ENCODE measurements around the gene CDS2.
"Not testable (repeated sequence)": the region's sequence is repeated elsewhere in the genome, so short reads cannot be mapped to it uniquely, and the experiment has no call there.

The CDS2 gene

GRCh38 chr20:5126512-5127203 lies at the start of gene CDS2:
CDS2 (plus strand) TSS chr20:5127008; CDS start chr20:5127093, 85 bp downstream.
- DNase-seq: peak; percentile 99 to 100 (median 100)

- DNase-seq: peak in 1 of 3 donors; percentile 33
Measured at GRCh38 chr20:5077761-5078387, 48.9 kb upstream of the CDS2 start.

- DNase-seq: peak; percentile 93 to 99 (median 98)
Measured at GRCh38 chr20:5078399-5078958, 48.3 kb upstream of the CDS2 start.

- DNase-seq: peak; percentile 87 to 98 (median 95)
Measured at GRCh38 chr20:5080384-5080877, 46.4 kb upstream of the CDS2 start.

- DNase-seq: peak; percentile 67 to 71 (median 67)
Measured at GRCh38 chr20:5085380-5085779, 41.4 kb upstream of the CDS2 start.

GRCh38 chr20:5088688-5089087 lies 38.1 kb upstream of the CDS2 start:
- no peak for DNase-seq

- DNase-seq: peak; percentile 72 to 91 (median 88)
Measured at GRCh38 chr20:5090191-5090590, 36.6 kb upstream of the CDS2 start.

- DNase-seq: no peak
Measured at GRCh38 chr20:5091902-5092301, 34.9 kb upstream of the CDS2 start.

GRCh38 chr20:5092765-5093339 lies 34.0 kb upstream of the CDS2 start:
- no peak for DNase-seq

GRCh38 chr20:5095454-5095853 lies 31.4 kb upstream of the CDS2 start:
- DNase-seq: no peak

GRCh38 chr20:5095931-5096330 lies 30.9 kb upstream of the CDS2 start:
- DNase-seq: no peak

- no peak for DNase-seq
Measured at GRCh38 chr20:5096463-5096862, 30.3 kb upstream of the CDS2 start.

GRCh38 chr20:5099009-5099408 lies 27.8 kb upstream of the CDS2 start:
- DNase-seq: not testable (repeated sequence)

GRCh38 chr20:5099909-5100308 lies 26.9 kb upstream of the CDS2 start:
- DNase-seq: not testable (repeated sequence)

- DNase-seq: peak; percentile 80 to 88 (median 85)
Measured at GRCh38 chr20:5100684-5101347, 26.0 kb upstream of the CDS2 start.

GRCh38 chr20:5104479-5104878 lies 22.3 kb upstream of the CDS2 start:
- DNase-seq: no peak

GRCh38 chr20:5109276-5109675 lies 17.5 kb upstream of the CDS2 start:
- no peak for DNase-seq

GRCh38 chr20:5113615-5113986 lies 13.2 kb upstream of the CDS2 start:
- DNase-seq: no peak

- DNase-seq: no peak
Measured at GRCh38 chr20:5114403-5114802, 12.4 kb upstream of the CDS2 start.

- DNase-seq: no peak
Measured at GRCh38 chr20:5116875-5117274, 9.9 kb upstream of the CDS2 start.

- no peak for DNase-seq
Measured at GRCh38 chr20:5118220-5119142, 8.3 kb upstream of the CDS2 start.

GRCh38 chr20:5119143-5119434 lies 7.7 kb upstream of the CDS2 start:
- DNase-seq: peak in 1 of 3 donors; percentile 93

All from suppressor macrophage treated with lipopolysaccharide for 1 hour (primary cell).